ENCODE results near the gene RPS14.
"Not testable (repeated sequence)": the region's sequence is repeated elsewhere in the genome, so short reads cannot be mapped to it uniquely, and the experiment has no call there.

Gene RPS14

GRCh38 chr5:150444770-150445169, 4.8 kb downstream of the RPS14 start:
- no peak for DNase-seq (ENCODE audit: low spot score)

- no peak for DNase-seq (ENCODE audit: low spot score)
Measured at GRCh38 chr5:150443242-150444075, 6.1 kb downstream of the RPS14 start.

- no peak for DNase-seq (ENCODE audit: low spot score)
Measured at GRCh38 chr5:150442699-150443080, 6.8 kb downstream of the RPS14 start.

- peak; percentile 41 for DNase-seq (ENCODE audit: low spot score)
Measured at GRCh38 chr5:150441813-150442698, 7.5 kb downstream of the RPS14 start.

- no peak for DNase-seq (ENCODE audit: low spot score)
Measured at GRCh38 chr5:150440948-150441812, 8.4 kb downstream of the RPS14 start.

- no peak for DNase-seq (ENCODE audit: low spot score)
Measured at GRCh38 chr5:150438873-150439546, 10.5 kb downstream of the RPS14 start.

- DNase-seq (ENCODE audit: low spot score) = peak; percentile 96
Measured at GRCh38 chr5:150436141-150436680, 13.3 kb downstream of the RPS14 start.

- no peak for DNase-seq (ENCODE audit: low spot score)
Measured at GRCh38 chr5:150434464-150434863, 15.1 kb downstream of the RPS14 start.

GRCh38 chr5:150431574-150431973, 18.0 kb downstream of the RPS14 start:
- DNase-seq (ENCODE audit: low spot score) = no peak

GRCh38 chr5:150431048-150431447, 18.5 kb downstream of the RPS14 start:
- no peak for DNase-seq (ENCODE audit: low spot score)

GRCh38 chr5:150429410-150429873, 20.1 kb downstream of the RPS14 start:
- DNase-seq (ENCODE audit: low spot score) = no peak

- DNase-seq (ENCODE audit: low spot score) = no peak
Measured at GRCh38 chr5:150428978-150429377, 20.6 kb downstream of the RPS14 start.

- DNase-seq (ENCODE audit: low spot score) = peak; percentile 70
Measured at GRCh38 chr5:150428106-150428876, 21.2 kb downstream of the RPS14 start.

- DNase-seq (ENCODE audit: low spot score) = peak; percentile 79
Measured at GRCh38 chr5:150426165-150426564, 23.4 kb downstream of the RPS14 start.

- no peak for DNase-seq (ENCODE audit: low spot score)
Measured at GRCh38 chr5:150422758-150423157, 26.8 kb downstream of the RPS14 start.

- no peak for DNase-seq (ENCODE audit: low spot score)
Measured at GRCh38 chr5:150422075-150422474, 27.5 kb downstream of the RPS14 start.

GRCh38 chr5:150419630-150420270, 29.8 kb downstream of the RPS14 start:
- no peak for DNase-seq (ENCODE audit: low spot score)

- DNase-seq (ENCODE audit: low spot score) = not testable (repeated sequence)
Measured at GRCh38 chr5:150413902-150414790, 35.4 kb downstream of the RPS14 start.
